Measurements from ENCODE around the gene SRSF12. TPM values are rescaled to one million over a fixed set of nuclear protein-coding genes. Genes with fewer than 3 reads are reported as not detected.

The SRSF12 gene
- total and polyA plus RNA-seq, 9 of the 15 experiments (the other 6 are each of a cell fraction or from before 2014, with no cell fraction given), result not detected

GRCh38 chr6:89058627-89059026 lies 59.2 kb downstream of the SRSF12 start:
- no peak for FAIRE-seq
- Histone ChIP-seq H3K9ac (ENCODE audit: insufficient read depth in 1 of 2, low read depth in 2 of 2, low read length in 2 of 2) (no peak overlapping the region), H3K79me2 (ENCODE audit: control insufficient read depth, insufficient read depth, low read length) (no peaks in the 10 kb centered on the region), H3K4me3 (no peak overlapping the region), H3K9me1 (ENCODE audit: control insufficient read depth, insufficient read depth, low read length) (no peaks in the 10 kb centered on the region), H3K4me2 (ENCODE audit: insufficient read depth, low read length) (no peak overlapping the region), H4K20me1 (replicated peaks; ENCODE audit: control insufficient read depth, insufficient read depth, low read length) (no peaks in the 10 kb centered on the region), H2AFZ (ENCODE audit: low read depth, low read length) (0 out of 2 replicates have a peak overlapping the region, but pooled peaks have one; percentile 42), H3K27ac (ENCODE audit: extremely low read depth, low read depth, low read length) (no peak overlapping the region), H3K27me3 (ENCODE audit: control insufficient read depth in 2 of 2, insufficient read depth in 2 of 2, low read length in 2 of 2) (no peaks in the 10 kb centered on the region), H3K36me3 (ENCODE audit: control insufficient read depth, insufficient read depth, low read length) (no peaks in the 10 kb centered on the region), H3K4me1 (replicated peaks in 1 of 2; ENCODE audit: control insufficient read depth in 2 of 2, insufficient read depth in 2 of 2, low read length in 2 of 2) (no peaks in the 10 kb centered on the region; a peak in 1 of 5 replicates), H3K9me3 (replicated peaks; ENCODE audit: control insufficient read depth, insufficient read depth, low read depth, low read length) (no peaks in the 10 kb centered on the region; the same call in 1 of the 2 replicates)
- TF ChIP-seq OTX1 (CRISPR knock-in tag; IDR thresholded peaks at IDR 0.05) (no peak), CEBPB (tag; IDR thresholded peaks at IDR 0.05) (no peak), ETV5 (CRISPR knock-in tag; IDR thresholded peaks at IDR 0.05; ENCODE audit: low read depth) (no peak), STAT5B (CRISPR knock-in tag; IDR thresholded peaks at IDR 0.05) (no peak), ZNF551 (CRISPR knock-in tag; IDR thresholded peaks at IDR 0.05) (no peak), ZNF253 (CRISPR knock-in tag; conservative IDR thresholded peaks at IDR 0.05) (no peak), DMBX1 (CRISPR knock-in tag; IDR thresholded peaks at IDR 0.05; ENCODE audit: borderline replicate concordance) (no peak)
- TF ChIP-seq, protein P1, sequence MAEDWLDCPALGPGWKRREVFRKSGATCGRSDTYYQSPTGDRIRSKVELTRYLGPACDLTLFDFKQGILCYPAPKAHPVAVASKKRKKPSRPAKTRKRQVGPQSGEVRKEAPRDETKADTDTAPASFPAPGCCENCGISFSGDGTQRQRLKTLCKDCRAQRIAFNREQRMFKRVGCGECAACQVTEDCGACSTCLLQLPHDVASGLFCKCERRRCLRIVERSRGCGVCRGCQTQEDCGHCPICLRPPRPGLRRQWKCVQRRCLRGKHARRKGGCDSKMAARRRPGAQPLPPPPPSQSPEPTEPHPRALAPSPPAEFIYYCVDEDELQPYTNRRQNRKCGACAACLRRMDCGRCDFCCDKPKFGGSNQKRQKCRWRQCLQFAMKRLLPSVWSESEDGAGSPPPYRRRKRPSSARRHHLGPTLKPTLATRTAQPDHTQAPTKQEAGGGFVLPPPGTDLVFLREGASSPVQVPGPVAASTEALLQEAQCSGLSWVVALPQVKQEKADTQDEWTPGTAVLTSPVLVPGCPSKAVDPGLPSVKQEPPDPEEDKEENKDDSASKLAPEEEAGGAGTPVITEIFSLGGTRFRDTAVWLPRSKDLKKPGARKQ (CRISPR knock-in tag; IDR thresholded peaks at IDR 0.05), result no peak
- in situ Hi-C loops (cut with MboI), result no loop called here
- ChIA-PET POLR2A (interaction anchor here (0.8 kb wide), 1 partner anchor 8 kb away, joined by 4 read pairs; no protein-coding TSS in a partner anchor), CTCF (ENCODE audit: low intra/inter-chr PET ratio) (no interaction called here)
- no peak for DNase-seq (ENCODE audit: extremely low read depth in 1 of 4, low spot score in 3 of 4)
- no TSS peak for BruUV-seq (replicated peaks)
- no peak for ATAC-seq
- WGBS (ENCODE audit: insufficient coverage, low coverage, missing lambda C conversion rate), result 15% methylated on average over 5 of the region's 5 CpGs
- intact Hi-C loops (cut with micrococcal nuclease), result no loop called here

Measured in K562 (cell line).